H9 (cell line): Measurements from ENCODE around the gene TRAPPC8. TPM values are rescaled to one million over a fixed set of nuclear protein-coding genes. Genes with fewer than 3 reads are reported as not detected.

Source experiments
- DNase-seq: peaks from one replicate; pipeline ENCODE4 v3.0.0-alpha.2; 2017
- H2AFZ ChIP-seq: one replicate; pipeline ENCODE4 v1.6.1; 2013; ENCODE audit warnings: mild to moderate bottlenecking, low read length, control low read depth, moderate library complexity
- H2AK5ac ChIP-seq: 2 replicates; pipeline ENCODE4 v1.6.1; 2013; ENCODE audit warnings: low read length, control low read depth, mixed read lengths; ENCODE audit not compliant: insufficient read length
- H2BK120ac ChIP-seq: one replicate; pipeline ENCODE4 v1.6.1; 2013; ENCODE audit warnings: low read depth, mild to moderate bottlenecking, low read length, control low read depth, inconsistent platforms; ENCODE audit not compliant: poor library complexity, severe bottlenecking
- H2BK12ac ChIP-seq: 2 replicates; pipeline ENCODE4 v1.6.1; 2013; ENCODE audit warnings: low read length, control low read depth, mixed read lengths, low read depth; ENCODE audit not compliant: insufficient read length
- H2BK15ac ChIP-seq: 2 replicates; pipeline ENCODE4 v1.6.1; 2013; ENCODE audit warnings: low read depth, low read length, control low read depth
- H2BK20ac ChIP-seq: one replicate; pipeline ENCODE4 v1.6.1; 2013; ENCODE audit warnings: low read depth, mild to moderate bottlenecking, low read length, control low read depth, inconsistent platforms; ENCODE audit not compliant: poor library complexity, severe bottlenecking
- H2BK5ac ChIP-seq: 2 replicates; pipeline ENCODE4 v1.6.1; 2013; ENCODE audit warnings: low read length, control low read depth, mixed read lengths; ENCODE audit not compliant: insufficient read length
- H3K14ac ChIP-seq: 2 replicates; pipeline ENCODE4 v1.6.1; 2013; ENCODE audit warnings: low read length, control low read depth; ENCODE audit not compliant: insufficient read depth
- H3K18ac ChIP-seq: 2 replicates; pipeline ENCODE4 v1.6.1; 2013; ENCODE audit warnings: low read depth, mild to moderate bottlenecking, mixed read lengths, low read length, control low read depth; ENCODE audit not compliant: insufficient read length
- H3K23ac ChIP-seq: 2 replicates; pipeline ENCODE4 v1.6.1; 2013; ENCODE audit warnings: low read length, control low read depth, mixed read lengths, low read depth; ENCODE audit not compliant: insufficient read length
- H3K23me2 ChIP-seq: 2 replicates; pipeline ENCODE4 v1.6.1; 2013; ENCODE audit warnings: low read depth, mild to moderate bottlenecking, mixed read lengths, low read length, control low read depth; ENCODE audit not compliant: insufficient read length, poor library complexity, severe bottlenecking
- H3K27ac ChIP-seq: 2 replicates; pipeline ENCODE4 v1.5.1; 2013; ENCODE audit warnings: low read length, control low read depth, mixed read lengths, low read depth; ENCODE audit not compliant: insufficient read length
- H3K27me3 ChIP-seq: 2 replicates; pipeline ENCODE4 v1.6.1; 2013; ENCODE audit warnings: low read length, control low read depth, inconsistent platforms; ENCODE audit not compliant: insufficient read depth
- H3K4ac ChIP-seq: 2 replicates; pipeline ENCODE4 v1.6.1; 2013; ENCODE audit warnings: low read depth, mild to moderate bottlenecking, control low read depth, inconsistent platforms, low read length, moderate library complexity
- H3K4me1 ChIP-seq: 2 replicates; pipeline ENCODE4 v1.6.1; 2013; ENCODE audit warnings: low read length, control low read depth, inconsistent platforms; ENCODE audit not compliant: insufficient read depth
- H3K4me2 ChIP-seq: 2 replicates; pipeline ENCODE4 v1.6.1; 2013; ENCODE audit warnings: low read length, control low read depth, mixed read lengths; ENCODE audit not compliant: insufficient read length, insufficient read depth
- H3K56ac ChIP-seq: 2 replicates; pipeline ENCODE4 v1.6.1; 2013; ENCODE audit warnings: low read depth, mild to moderate bottlenecking, mixed read lengths, low read length, control low read depth; ENCODE audit not compliant: insufficient read length
- H3K79me1 ChIP-seq: 2 replicates; pipeline ENCODE4 v1.6.1; 2013; ENCODE audit warnings: low read depth, mild to moderate bottlenecking, moderate library complexity, low read length, control low read depth, inconsistent platforms; ENCODE audit not compliant: insufficient read depth, poor library complexity, severe bottlenecking
- H3K79me2 ChIP-seq: 2 replicates; pipeline ENCODE4 v1.6.1; 2013; ENCODE audit warnings: low read length, control low read depth, inconsistent platforms; ENCODE audit not compliant: insufficient read depth
- H3K9ac ChIP-seq: 2 replicates; pipeline ENCODE4 v1.6.1; 2013; ENCODE audit warnings: low read length, control low read depth, mixed read lengths; ENCODE audit not compliant: insufficient read length; ENCODE audit errors: extremely low read depth
- H3K9me3 ChIP-seq: one replicate; pipeline ENCODE4 v1.6.1; 2013; ENCODE audit warnings: low read depth, low read length, inconsistent platforms; ENCODE audit not compliant: control insufficient read depth
- H3T11ph ChIP-seq: one replicate; pipeline ENCODE4 v1.6.1; 2013; ENCODE audit warnings: mild to moderate bottlenecking, low read length, control low read depth, inconsistent platforms
- H4K20me1 ChIP-seq: one replicate; pipeline ENCODE4 v1.6.1; 2013; ENCODE audit not compliant: control insufficient read depth, insufficient read length, insufficient read depth
- H4K5ac ChIP-seq: 2 replicates; pipeline ENCODE4 v1.6.1; 2013; ENCODE audit warnings: low read depth, mild to moderate bottlenecking, mixed read lengths, low read length, control low read depth; ENCODE audit not compliant: insufficient read length
- H4K8ac ChIP-seq: replicated peaks from 2 replicates; pipeline ENCODE4 v1.6.1; 2013; ENCODE audit warnings: low read length, control low read depth, mixed read lengths, low read depth; ENCODE audit not compliant: insufficient read length
- H4K91ac ChIP-seq: 2 replicates; pipeline ENCODE4 v1.6.1; 2013; ENCODE audit warnings: low read depth, mild to moderate bottlenecking, moderate library complexity, mixed read lengths, low read length, control low read depth; ENCODE audit not compliant: insufficient read length
- H3K27ac Mint-ChIP-seq, 3 experiments: 2 replicates in 2 of 3; 3 replicates in 1 of 3; pipeline ENCODE4 v1.8.0; 2020 to 2021; ENCODE audit warnings: mixed read lengths in 3 of 3, mild to moderate bottlenecking in 1 of 3, moderate library complexity in 1 of 3
- H3K27me3 Mint-ChIP-seq: 2 replicates; pipeline ENCODE4 v1.8.0; 2021; ENCODE audit warnings: low read depth, mild to moderate bottlenecking, moderate library complexity, mixed read lengths
- H3K36me3 Mint-ChIP-seq, 3 experiments: 2 replicates in 2 of 3; 3 replicates in 1 of 3; pipeline ENCODE4 v1.8.0; 2020 to 2021; ENCODE audit warnings: low read depth in 3 of 3, mixed read lengths in 3 of 3; ENCODE audit not compliant: insufficient read depth in 1 of 3
- H3K4me1 Mint-ChIP-seq, 2 experiments: 2 replicates each; pipeline ENCODE4 v1.8.0; 2020; ENCODE audit warnings: mixed read lengths in 2 of 2
- H3K4me3 Mint-ChIP-seq, 2 experiments: 2 replicates in 1 of 2; 3 replicates in 1 of 2; pipeline ENCODE4 v1.8.0; 2020 to 2021; ENCODE audit warnings: mild to moderate bottlenecking in 2 of 2, mixed read lengths in 2 of 2, moderate library complexity in 1 of 2
- H3K9me3 Mint-ChIP-seq, 2 experiments: 2 replicates in 1 of 2; 3 replicates in 1 of 2; pipeline ENCODE4 v1.8.0; 2020; ENCODE audit warnings: mild to moderate bottlenecking in 2 of 2, mixed read lengths in 2 of 2, moderate library complexity in 1 of 2
- CTCF ChIP-seq: fragments of 200-600 bp; sonication (generic); conservative IDR thresholded peaks from 3 replicates; pipeline ENCODE4 v1.8.0; 2021; ENCODE audit warnings: antibody characterized with exemption, mild to moderate bottlenecking
- WGBS: extraction: QIAGEN DNeasy Blood & Tissue Kit; methylation state at CpG from one replicate; pipeline ENCODE4 v1.1.7; 2013; ENCODE audit warnings: missing lambda C conversion rate, low lambda C conversion rate, mixed read lengths; ENCODE audit not compliant: insufficient read length; ENCODE audit errors: extremely low coverage; 5-methylcytosine and 5-hydroxymethylcytosine counted together
- total RNA-seq: library from RNA; stranded (reverse); gene quantifications from 2 replicates; pipeline ENCODE4 v1.2.1, GENCODE V29; 2021

Gene TRAPPC8
- total RNA-seq, 1 experiment from 2014 or later = 40.4 TPM

GRCh38 chr18:31990823-31991222 is 47.9 kb upstream of the TRAPPC8 start:
- H2AK5ac ChIP-seq = no peak overlapping the region
- no peaks in the 10 kb centered on the region for H3K79me1 ChIP-seq
- H3K27me3 Mint-ChIP-seq = no peaks in the 10 kb centered on the region; the same call in 1 of the 2 replicates
- H3K14ac ChIP-seq = no peak overlapping the region
- no peak for DNase-seq
- no peak overlapping the region for H4K91ac ChIP-seq
- H3K9me3 Mint-ChIP-seq = peaks cover 0 to under 1% of the 10 kb centered on the region in 2 experiments; a peak in 3 of 5 replicates
- H3K9ac ChIP-seq = no peak overlapping the region
- H3K9me3 ChIP-seq = no peaks in the 10 kb centered on the region
- no peak overlapping the region for H4K8ac ChIP-seq
- no peak overlapping the region for H3K4ac ChIP-seq
- no peak overlapping the region for H3K4me3 Mint-ChIP-seq
- H3K79me2 ChIP-seq = no peaks in the 10 kb centered on the region
- no peaks in the 10 kb centered on the region for H3K23me2 ChIP-seq
- H3K27ac Mint-ChIP-seq = no peak overlapping the region
- H3K4me1 Mint-ChIP-seq = peaks cover 2 to 8% of the 10 kb centered on the region in 2 experiments; a peak in 3 of 4 replicates
- no peak overlapping the region for H2AFZ ChIP-seq
- H3K23ac ChIP-seq = no peak overlapping the region
- no peak overlapping the region for H3K27ac ChIP-seq
- TF ChIP-seq CTCF = no peak
- no peak overlapping the region for H2BK20ac ChIP-seq
- H2BK15ac ChIP-seq = no peak overlapping the region
- H3K4me2 ChIP-seq = no peak overlapping the region
- no peak overlapping the region for H2BK5ac ChIP-seq
- no peaks in the 10 kb centered on the region for H3K27me3 ChIP-seq
- H3K4me1 ChIP-seq = peaks cover 7% of the 10 kb centered on the region; the same call in 1 of the 2 replicates
- H3T11ph ChIP-seq = no peak overlapping the region
- H3K56ac ChIP-seq = no peak overlapping the region
- no peak overlapping the region for H2BK120ac ChIP-seq
- H4K20me1 ChIP-seq = no peaks in the 10 kb centered on the region
- H2BK12ac ChIP-seq = no peak overlapping the region
- no peak overlapping the region for H3K18ac ChIP-seq
- no peak overlapping the region for H4K5ac ChIP-seq
- no CpG with 5 or more reads among the region's 2 CpGs for WGBS
- peaks cover 0 to under 1% (median 0%) of the 10 kb centered on the region in 3 experiments; a peak in 1 of 7 replicates for H3K36me3 Mint-ChIP-seq
